ENCODE data around the gene LTBP1. TPM values are rescaled to one million over a fixed set of nuclear protein-coding genes. Genes with fewer than 3 reads are reported as not detected.

The LTBP1 gene
- total RNA-seq, 4 donors from 2014 or later = 5.1 to 12.9 (median 10.7) TPM

- TF ChIP-seq CTCF (IDR thresholded peaks at IDR 0.05) = no peak
- TF ChIP-seq POLR2A (IDR thresholded peaks at IDR 0.05) = no peak
- Histone ChIP-seq H3K4me3 (replicated peaks in 1 of 3) (no peak overlapping the region), H3K9me3 (no peaks in the 10 kb centered on the region), H3K36me3 (no peaks in the 10 kb centered on the region), H3K27ac (no peak overlapping the region), H3K27me3 (no peaks in the 10 kb centered on the region), H3K4me1 (no peaks in the 10 kb centered on the region)
- no peak for DNase-seq
- intact Hi-C loops (cut with DNase I) = no loop called here
- 80 to 91% methylated on average over 8 of the region's 8 CpGs for WGBS, 2 donors
Observed at GRCh38 chr2:33058716-33059470, 112.1 kb downstream of the LTBP1 start.

- no peaks in the 10 kb centered on the region for H3K36me3 ChIP-seq
- no peaks in the 10 kb centered on the region for H3K27me3 ChIP-seq
- no peak overlapping the region for H3K27ac ChIP-seq
- H3K4me3 ChIP-seq (replicated peaks in 1 of 3) = no peak overlapping the region
- no peak for TF ChIP-seq POLR2A (IDR thresholded peaks at IDR 0.05)
- no peak for TF ChIP-seq CTCF (IDR thresholded peaks at IDR 0.05)
- intact Hi-C loops (cut with DNase I) = no loop called here
- no peaks in the 10 kb centered on the region for H3K9me3 ChIP-seq
- 71 to 77% methylated on average over 3 of the region's 3 CpGs for WGBS, 2 donors
- no peaks in the 10 kb centered on the region for H3K4me1 ChIP-seq
- no peak for DNase-seq
Observed at GRCh38 chr2:33059471-33060156, 112.9 kb downstream of the LTBP1 start.

- intact Hi-C loops (cut with DNase I) = no loop called here
- Histone ChIP-seq H3K4me3 (replicated peaks in 1 of 3) (no peak overlapping the region), H3K4me1 (no peaks in the 10 kb centered on the region), H3K36me3 (no peaks in the 10 kb centered on the region), H3K27me3 (no peaks in the 10 kb centered on the region), H3K9me3 (no peaks in the 10 kb centered on the region), H3K27ac (no peak overlapping the region)
- no peak for DNase-seq
- TF ChIP-seq CTCF (IDR thresholded peaks at IDR 0.05) (no peak), POLR2A (IDR thresholded peaks at IDR 0.05) (no peak)
- WGBS, 2 donors = 75 to 80% methylated on average over 2 of the region's 2 CpGs
Observed at GRCh38 chr2:33060405-33060804, 113.7 kb downstream of the LTBP1 start.

- intact Hi-C loops (cut with DNase I) = no loop called here
- Histone ChIP-seq H3K9me3 (no peaks in the 10 kb centered on the region), H3K36me3 (no peaks in the 10 kb centered on the region), H3K27me3 (no peaks in the 10 kb centered on the region), H3K27ac (no peak overlapping the region), H3K4me1 (no peaks in the 10 kb centered on the region), H3K4me3 (replicated peaks in 1 of 3) (no peak overlapping the region)
- WGBS, 2 donors = 86 to 95% methylated on average over 4 of the region's 4 CpGs
- no peak for TF ChIP-seq CTCF (IDR thresholded peaks at IDR 0.05)
- TF ChIP-seq POLR2A (IDR thresholded peaks at IDR 0.05) = no peak
- DNase-seq = no peak
Observed at GRCh38 chr2:33062665-33063250, 116.0 kb downstream of the LTBP1 start.

- Histone ChIP-seq H3K27me3 (no peaks in the 10 kb centered on the region), H3K9me3 (no peaks in the 10 kb centered on the region), H3K36me3 (no peaks in the 10 kb centered on the region), H3K4me1 (no peaks in the 10 kb centered on the region), H3K27ac (no peak overlapping the region), H3K4me3 (replicated peaks in 1 of 3) (no peak overlapping the region)
- intact Hi-C loops (cut with DNase I) = no loop called here
- TF ChIP-seq POLR2A (IDR thresholded peaks at IDR 0.05) = no peak
- TF ChIP-seq CTCF (IDR thresholded peaks at IDR 0.05) = no peak
- WGBS, 2 donors = 81 to 85% methylated on average over 3 of the region's 3 CpGs
- DNase-seq = no peak
Observed at GRCh38 chr2:33064349-33064801, 117.6 kb downstream of the LTBP1 start.
